ENCODE measurements around the gene VAV3.

DNA sequence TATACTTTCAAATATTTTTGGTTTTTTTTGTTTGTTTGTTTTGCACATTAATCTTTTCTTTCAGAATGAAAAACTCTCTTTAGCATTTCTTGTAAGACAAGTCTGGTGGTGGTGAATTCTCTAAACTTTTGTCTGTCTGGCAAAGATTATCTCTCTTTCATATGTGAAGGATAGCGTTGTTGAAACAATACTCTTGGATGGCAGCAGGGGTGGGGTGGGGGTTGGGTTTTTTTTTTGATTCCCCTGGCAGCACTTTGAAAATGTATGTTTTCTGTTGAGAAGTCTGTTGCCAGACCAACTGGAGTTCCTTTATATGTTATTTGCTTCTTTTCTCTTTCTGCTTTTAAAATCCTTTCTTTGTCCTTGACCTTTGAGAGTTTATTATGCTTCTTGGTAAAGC, 160.2 kb downstream of the VAV3 start:
- no peak for TF ChIP-seq DPF2 (IDR thresholded peaks at IDR 0.05)
- TF ChIP-seq, protein P1, sequence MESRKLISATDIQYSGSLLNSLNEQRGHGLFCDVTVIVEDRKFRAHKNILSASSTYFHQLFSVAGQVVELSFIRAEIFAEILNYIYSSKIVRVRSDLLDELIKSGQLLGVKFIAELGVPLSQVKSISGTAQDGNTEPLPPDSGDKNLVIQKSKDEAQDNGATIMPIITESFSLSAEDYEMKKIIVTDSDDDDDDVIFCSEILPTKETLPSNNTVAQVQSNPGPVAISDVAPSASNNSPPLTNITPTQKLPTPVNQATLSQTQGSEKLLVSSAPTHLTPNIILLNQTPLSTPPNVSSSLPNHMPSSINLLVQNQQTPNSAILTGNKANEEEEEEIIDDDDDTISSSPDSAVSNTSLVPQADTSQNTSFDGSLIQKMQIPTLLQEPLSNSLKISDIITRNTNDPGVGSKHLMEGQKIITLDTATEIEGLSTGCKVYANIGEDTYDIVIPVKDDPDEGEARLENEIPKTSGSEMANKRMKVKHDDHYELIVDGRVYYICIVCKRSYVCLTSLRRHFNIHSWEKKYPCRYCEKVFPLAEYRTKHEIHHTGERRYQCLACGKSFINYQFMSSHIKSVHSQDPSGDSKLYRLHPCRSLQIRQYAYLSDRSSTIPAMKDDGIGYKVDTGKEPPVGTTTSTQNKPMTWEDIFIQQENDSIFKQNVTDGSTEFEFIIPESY (CRISPR knock-in tag; IDR thresholded peaks at IDR 0.05): no peak
- TF ChIP-seq U2AF2 (optimal IDR thresholded peaks at IDR 0.05; ENCODE audit: low read depth, low read length): no peak
- TF ChIP-seq POLR2G (IDR thresholded peaks at IDR 0.05; ENCODE audit: low read depth, low read length): no peak
- TF ChIP-seq, protein P2, sequence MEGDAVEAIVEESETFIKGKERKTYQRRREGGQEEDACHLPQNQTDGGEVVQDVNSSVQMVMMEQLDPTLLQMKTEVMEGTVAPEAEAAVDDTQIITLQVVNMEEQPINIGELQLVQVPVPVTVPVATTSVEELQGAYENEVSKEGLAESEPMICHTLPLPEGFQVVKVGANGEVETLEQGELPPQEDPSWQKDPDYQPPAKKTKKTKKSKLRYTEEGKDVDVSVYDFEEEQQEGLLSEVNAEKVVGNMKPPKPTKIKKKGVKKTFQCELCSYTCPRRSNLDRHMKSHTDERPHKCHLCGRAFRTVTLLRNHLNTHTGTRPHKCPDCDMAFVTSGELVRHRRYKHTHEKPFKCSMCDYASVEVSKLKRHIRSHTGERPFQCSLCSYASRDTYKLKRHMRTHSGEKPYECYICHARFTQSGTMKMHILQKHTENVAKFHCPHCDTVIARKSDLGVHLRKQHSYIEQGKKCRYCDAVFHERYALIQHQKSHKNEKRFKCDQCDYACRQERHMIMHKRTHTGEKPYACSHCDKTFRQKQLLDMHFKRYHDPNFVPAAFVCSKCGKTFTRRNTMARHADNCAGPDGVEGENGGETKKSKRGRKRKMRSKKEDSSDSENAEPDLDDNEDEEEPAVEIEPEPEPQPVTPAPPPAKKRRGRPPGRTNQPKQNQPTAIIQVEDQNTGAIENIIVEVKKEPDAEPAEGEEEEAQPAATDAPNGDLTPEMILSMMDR (IDR thresholded peaks at IDR 0.05 in 2 of 3, conservative IDR thresholded peaks at IDR 0.05 in 1 of 3; ENCODE audit: insufficient read depth in 2 of 3, low read depth in 1 of 3, low read length in 3 of 3): no peak
- no peak for TF ChIP-seq EP300 (IDR thresholded peaks at IDR 0.05; ENCODE audit: low read length)
